Measurements from ENCODE around the gene ROBO4. TPM values are rescaled to one million over a fixed set of nuclear protein-coding genes. Genes with fewer than 3 reads are reported as not detected.

ROBO4 gene
- total RNA-seq, 4 donors from 2014 or later: 11.2 to 96.6 (median 46.6) TPM

DNA sequence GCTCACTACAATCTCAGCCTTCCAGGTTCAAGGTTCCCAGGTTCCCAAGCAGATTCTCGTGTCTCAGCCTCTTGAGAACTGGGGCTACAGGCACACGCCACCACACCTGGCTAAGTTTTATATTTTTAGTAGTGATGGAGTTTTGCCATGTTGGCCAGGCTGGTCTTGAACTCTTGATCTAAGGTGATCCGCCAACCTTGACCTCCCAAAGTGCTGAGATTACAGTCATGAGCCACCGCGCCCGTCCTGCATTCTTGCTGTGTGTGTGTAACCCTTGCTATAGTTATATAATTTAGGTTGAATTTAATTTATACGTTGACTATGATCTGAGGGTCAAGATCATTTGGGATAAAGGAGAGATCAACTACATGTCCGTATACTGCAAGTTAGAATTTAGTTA, 61.7 kb downstream of the ROBO4 start:
- TF ChIP-seq POLR2A (IDR thresholded peaks at IDR 0.05): no peak
- TF ChIP-seq, protein P1, sequence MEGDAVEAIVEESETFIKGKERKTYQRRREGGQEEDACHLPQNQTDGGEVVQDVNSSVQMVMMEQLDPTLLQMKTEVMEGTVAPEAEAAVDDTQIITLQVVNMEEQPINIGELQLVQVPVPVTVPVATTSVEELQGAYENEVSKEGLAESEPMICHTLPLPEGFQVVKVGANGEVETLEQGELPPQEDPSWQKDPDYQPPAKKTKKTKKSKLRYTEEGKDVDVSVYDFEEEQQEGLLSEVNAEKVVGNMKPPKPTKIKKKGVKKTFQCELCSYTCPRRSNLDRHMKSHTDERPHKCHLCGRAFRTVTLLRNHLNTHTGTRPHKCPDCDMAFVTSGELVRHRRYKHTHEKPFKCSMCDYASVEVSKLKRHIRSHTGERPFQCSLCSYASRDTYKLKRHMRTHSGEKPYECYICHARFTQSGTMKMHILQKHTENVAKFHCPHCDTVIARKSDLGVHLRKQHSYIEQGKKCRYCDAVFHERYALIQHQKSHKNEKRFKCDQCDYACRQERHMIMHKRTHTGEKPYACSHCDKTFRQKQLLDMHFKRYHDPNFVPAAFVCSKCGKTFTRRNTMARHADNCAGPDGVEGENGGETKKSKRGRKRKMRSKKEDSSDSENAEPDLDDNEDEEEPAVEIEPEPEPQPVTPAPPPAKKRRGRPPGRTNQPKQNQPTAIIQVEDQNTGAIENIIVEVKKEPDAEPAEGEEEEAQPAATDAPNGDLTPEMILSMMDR (IDR thresholded peaks at IDR 0.05): no peak
- Histone ChIP-seq H3K4me3 (peak overlapping the region in 1 of 2 donors; percentile 23), H3K36me3 (no peaks in the 10 kb centered on the region), H3K9me3 (no peaks in the 10 kb centered on the region), H3K27ac (peak overlapping the region in 1 of 2 donors; percentile 85), H3K4me1 (peaks cover 0 to 8% of the 10 kb centered on the region in 2 donors), H3K27me3 (peaks cover 8 to 21% of the 10 kb centered on the region in 2 donors)
- intact Hi-C loops (cut with DNase I; ENCODE audit: low total_unique reads): loop anchor here (5.0 kb wide), 1 partner anchor 169 kb away; no protein-coding TSS in a partner anchor
- DNase-seq: no peak

DNA sequence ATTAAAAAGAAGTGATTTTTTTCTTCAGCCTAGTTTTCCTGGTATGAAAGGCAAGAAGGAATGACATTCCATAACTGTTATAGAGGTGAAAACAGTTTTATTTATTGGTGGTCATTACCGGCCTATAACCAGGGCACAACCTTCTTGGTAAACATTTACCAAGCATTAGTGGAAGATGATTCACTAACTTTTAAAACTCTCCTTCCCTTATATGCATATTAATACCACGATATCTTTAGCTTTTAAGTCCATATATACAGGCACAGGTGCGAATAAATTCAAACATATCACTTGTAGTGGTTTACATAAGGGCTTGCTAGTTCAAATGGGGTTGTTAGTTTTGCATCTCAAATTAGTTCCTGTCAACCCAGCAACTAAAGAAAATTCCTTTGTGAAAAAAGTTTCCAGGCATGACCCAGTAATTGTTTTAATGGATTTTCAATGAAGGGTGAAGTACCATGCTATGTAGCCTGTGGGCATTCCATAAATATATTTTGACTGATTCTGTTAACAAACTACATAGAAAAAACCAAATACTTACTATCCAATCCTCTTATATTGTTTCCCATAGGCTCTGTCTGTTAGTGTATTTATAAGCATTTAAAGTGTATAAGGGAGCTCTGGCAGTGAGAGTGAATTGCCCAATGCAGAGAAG, 63.0 kb downstream of the ROBO4 start:
- Histone ChIP-seq H3K9me3 (no peaks in the 10 kb centered on the region), H3K27me3 (peaks cover 0 to 13% of the 10 kb centered on the region in 2 donors), H3K36me3 (no peaks in the 10 kb centered on the region), H3K27ac (no peak overlapping the region), H3K4me3 (no peak overlapping the region), H3K4me1 (peaks cover 0 to 6% of the 10 kb centered on the region in 2 donors)
- DNase-seq: no peak
- TF ChIP-seq, protein P1 (IDR thresholded peaks at IDR 0.05): no peak
- no peak for TF ChIP-seq POLR2A (IDR thresholded peaks at IDR 0.05)
- intact Hi-C loops (cut with DNase I; ENCODE audit: low total_unique reads): loop anchor here (5.0 kb wide), 1 partner anchor 167 kb away; no protein-coding TSS in a partner anchor

Other genes starting within 250 kb of the ROBO4 start
- gene SIAE, start 224.1 kb downstream of the ROBO4 start, total RNA-seq: 1 to 10 TPM in 3 of 4 donors, under 1 TPM in 1; 0.77 to 7.5 (median 5.3) TPM
- 1 to 10 TPM in 3 of 4 donors, under 1 TPM in 1; 0.51 to 9.0 (median 2.7) TPM for gene SPA17, start 224.0 kb downstream of the ROBO4 start, total RNA-seq
- 10 to 100 TPM in 1 of 4 donors, under 1 TPM in 1, not detected in 2; 0.62 to 16.4 TPM for gene NRGN, start 157.9 kb downstream of the ROBO4 start, total RNA-seq
- 1 to 10 TPM in 2 of 4 donors, not detected in 2; 1.9 to 2.2 TPM for gene VSIG2, start 145.6 kb downstream of the ROBO4 start, total RNA-seq
- 10 to 100 TPM; 18.7 to 91.6 (median 47.7) TPM for gene ESAM, start 135.6 kb downstream of the ROBO4 start, total RNA-seq
- 10 to 100 TPM in 3 of 4 donors, 1 to 10 TPM in 1; 5.1 to 36.6 (median 24.5) TPM for gene MSANTD2, start 97.5 kb downstream of the ROBO4 start, total RNA-seq
- gene ROBO3, start 32.4 kb downstream of the ROBO4 start, total RNA-seq: 10 to 100 TPM in 2 of 4 donors, 1 to 10 TPM in 2; 7.1 to 21.8 (median 11.1) TPM
- not detected for gene HEPN1, start 21.4 kb upstream of the ROBO4 start, total RNA-seq
- gene HEPACAM, start 38.2 kb upstream of the ROBO4 start, total RNA-seq: not detected
- 1 to 10 TPM in 3 of 4 donors, under 1 TPM in 1; under 0.01 to 3.5 (median 1.7) TPM for gene CCDC15, start 56.3 kb upstream of the ROBO4 start, total RNA-seq
- gene SLC37A2, start 165.4 kb upstream of the ROBO4 start, total RNA-seq: 1 to 10 TPM in 2 of 4 donors, under 1 TPM in 2; 0.26 to 4.1 (median 0.86) TPM
- gene TMEM218, start 213.8 kb upstream of the ROBO4 start, total RNA-seq: 10 to 100 TPM in 2 of 4 donors, 1 to 10 TPM in 2; 3.2 to 45.9 (median 12.0) TPM

Measured in uterus (tissue), 4 donors.